Measurements from ENCODE around the gene LARGE1. TPM values are rescaled to one million over a fixed set of nuclear protein-coding genes. Genes with fewer than 3 reads are reported as not detected.

The LARGE1 gene
- polyA plus RNA-seq, 1 donor: 17.8 TPM

DNA sequence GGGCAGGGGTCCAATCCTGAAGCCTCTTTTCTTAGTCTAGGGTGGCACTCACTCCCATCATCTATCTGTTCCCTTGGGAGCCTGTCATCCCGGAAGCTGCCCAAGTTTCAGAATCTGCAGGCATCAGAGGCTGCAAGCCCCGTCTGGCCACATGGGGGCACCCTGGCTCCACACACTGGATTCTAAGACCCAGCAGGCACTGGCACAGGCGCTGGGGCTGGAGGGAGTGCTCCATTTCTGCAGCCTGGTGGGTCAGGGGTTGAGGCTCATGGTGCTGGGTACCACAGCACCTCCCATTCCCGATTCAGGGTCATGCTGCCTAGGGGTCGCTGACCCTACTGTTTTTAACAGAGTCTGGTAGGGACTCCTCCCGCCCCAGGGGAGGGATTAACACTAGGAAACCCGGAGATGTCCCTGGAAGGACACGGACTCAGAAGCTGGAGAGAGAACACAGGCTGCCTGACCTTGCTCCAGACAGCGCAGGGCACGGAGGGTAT, 618.2 kb downstream of the LARGE1 start:
- WGBS (ENCODE audit: insufficient coverage, low lambda C conversion rate): no CpG with 5 or more reads among the region's 10 CpGs
- peak; percentile 61 to 64 for DNase-seq
- no peaks in the 10 kb centered on the region for H3K27me3 ChIP-seq (ENCODE audit: control insufficient read depth, insufficient read depth, low read length)
- H3K4me1 ChIP-seq (ENCODE audit: control insufficient read depth, insufficient read depth, low read length): peaks cover 4% of the 10 kb centered on the region
- H3K36me3 ChIP-seq (ENCODE audit: control insufficient read depth, insufficient read depth, low read length): peaks cover 4% of the 10 kb centered on the region
- H3K27ac ChIP-seq (ENCODE audit: low read length): no peak overlapping the region
- no peaks in the 10 kb centered on the region for H3K9me3 ChIP-seq (ENCODE audit: control insufficient read depth, low read depth, low read length)
- H3K4me3 ChIP-seq (ENCODE audit: low read length): peak overlapping the region; percentile 16

DNA sequence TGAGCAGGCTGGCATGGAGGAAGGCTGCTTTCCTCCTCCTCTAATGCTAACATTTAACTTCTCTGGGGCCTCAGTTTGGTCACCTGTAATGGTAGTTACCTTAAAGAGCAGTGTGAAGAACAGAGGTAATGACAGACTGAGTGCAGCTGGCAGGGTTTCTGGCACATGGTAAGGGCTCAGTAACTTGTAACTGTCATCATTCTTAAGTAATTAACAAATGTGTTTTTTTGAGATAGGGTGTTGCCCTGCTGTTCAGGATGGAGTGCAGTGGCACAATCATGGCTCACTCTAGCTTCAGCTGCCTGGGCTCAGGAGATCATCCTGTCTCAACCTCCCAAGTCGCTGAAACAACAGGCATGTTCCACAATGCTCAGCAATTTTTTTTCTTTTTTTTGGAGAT, 620.1 kb downstream of the LARGE1 start:
- no peak overlapping the region for H3K27ac ChIP-seq (ENCODE audit: low read length)
- WGBS (ENCODE audit: insufficient coverage, low lambda C conversion rate): no CpG with 5 or more reads among the region's 1 CpG
- peaks cover 4% of the 10 kb centered on the region for H3K4me1 ChIP-seq (ENCODE audit: control insufficient read depth, insufficient read depth, low read length)
- H3K4me3 ChIP-seq (ENCODE audit: low read length): no peak overlapping the region
- no peaks in the 10 kb centered on the region for H3K27me3 ChIP-seq (ENCODE audit: control insufficient read depth, insufficient read depth, low read length)
- peaks cover 6% of the 10 kb centered on the region for H3K36me3 ChIP-seq (ENCODE audit: control insufficient read depth, insufficient read depth, low read length)
- DNase-seq: no peak
- H3K9me3 ChIP-seq (ENCODE audit: control insufficient read depth, low read depth, low read length): no peaks in the 10 kb centered on the region

DNA sequence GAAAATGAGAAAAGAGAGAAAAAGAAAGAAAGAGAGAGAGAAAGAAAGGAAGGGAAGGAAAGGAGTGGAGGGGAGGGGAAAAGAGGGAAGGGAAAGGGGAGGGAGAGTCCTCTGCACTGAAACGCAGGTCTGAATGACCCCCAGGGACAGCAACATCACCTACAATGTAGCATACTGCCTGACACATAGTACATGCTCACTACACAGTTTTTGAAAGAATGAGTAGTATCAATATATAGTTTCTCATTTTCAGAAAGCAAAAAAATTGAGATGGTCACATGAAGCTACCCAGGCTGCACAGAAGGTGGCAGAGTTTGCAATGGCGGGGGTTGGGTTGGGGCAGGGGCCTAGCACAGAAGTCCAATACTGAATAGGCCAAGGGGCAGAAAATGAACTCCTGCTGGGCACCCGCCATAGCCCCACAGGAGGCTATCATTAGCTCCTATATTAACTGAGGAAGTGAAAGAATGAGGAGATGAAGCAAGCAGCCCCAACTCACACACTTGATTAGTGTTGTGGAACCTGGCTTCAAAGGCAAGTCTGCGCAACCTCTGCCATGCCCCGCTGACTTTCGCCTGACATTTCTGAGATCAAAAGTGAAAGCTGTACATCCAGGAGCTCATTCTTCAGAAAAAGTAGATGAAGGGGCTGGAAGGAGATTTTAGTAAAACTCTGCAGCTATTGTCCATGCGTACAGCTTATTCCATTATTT, 620.9 kb downstream of the LARGE1 start:
- peaks cover 6% of the 10 kb centered on the region for H3K36me3 ChIP-seq (ENCODE audit: control insufficient read depth, insufficient read depth, low read length)
- no CpG with 5 or more reads among the region's 7 CpGs for WGBS (ENCODE audit: insufficient coverage, low lambda C conversion rate)
- no peaks in the 10 kb centered on the region for H3K9me3 ChIP-seq (ENCODE audit: control insufficient read depth, low read depth, low read length)
- H3K4me3 ChIP-seq (ENCODE audit: low read length): no peak overlapping the region
- no peak overlapping the region for H3K27ac ChIP-seq (ENCODE audit: low read length)
- H3K4me1 ChIP-seq (ENCODE audit: control insufficient read depth, insufficient read depth, low read length): peaks cover 4% of the 10 kb centered on the region
- no peak for DNase-seq
- no peaks in the 10 kb centered on the region for H3K27me3 ChIP-seq (ENCODE audit: control insufficient read depth, insufficient read depth, low read length)

DNA sequence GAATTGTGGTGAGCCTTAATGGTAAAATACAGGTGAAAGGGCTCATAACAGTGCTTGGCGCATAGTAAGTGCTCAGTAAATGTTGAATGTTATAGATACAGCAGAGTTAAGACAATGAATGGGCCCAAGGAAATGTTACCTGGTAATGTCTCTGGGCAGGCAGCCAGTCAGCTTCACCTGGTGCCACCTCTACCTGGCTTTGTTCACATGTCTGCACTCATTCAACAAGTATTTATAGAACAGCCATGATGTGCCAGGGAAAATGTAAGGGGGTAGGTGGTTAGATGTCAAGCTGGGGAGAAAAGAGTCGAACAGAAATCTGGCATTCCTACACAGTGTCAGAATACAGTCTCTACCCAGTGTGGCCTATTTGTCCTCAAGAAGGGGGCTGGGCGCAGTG, 623.3 kb downstream of the LARGE1 start:
- no peaks in the 10 kb centered on the region for H3K27me3 ChIP-seq (ENCODE audit: control insufficient read depth, insufficient read depth, low read length)
- no peak for DNase-seq
- no CpG with 5 or more reads among the region's 3 CpGs for WGBS (ENCODE audit: insufficient coverage, low lambda C conversion rate)

DNA sequence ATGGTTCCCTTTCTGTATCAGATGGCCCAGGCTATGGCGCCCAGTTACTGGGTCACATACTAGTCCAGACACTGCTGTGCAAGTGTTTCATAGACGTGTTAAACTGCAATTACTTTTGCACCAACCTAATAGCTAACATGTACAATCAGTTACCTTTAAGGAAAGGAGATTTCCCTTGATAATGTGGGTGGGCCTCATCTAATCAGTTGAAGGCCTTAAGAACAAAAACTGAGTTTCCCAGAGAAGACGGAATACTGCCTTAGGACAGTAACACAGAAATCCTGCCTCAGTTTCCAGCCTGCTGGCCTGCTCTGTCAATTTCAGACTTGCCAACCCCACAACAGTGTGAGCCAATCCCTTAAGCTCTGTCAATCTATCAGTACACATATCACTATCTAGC, 632.2 kb downstream of the LARGE1 start:
- DNase-seq: no peak
- no CpG with 5 or more reads among the region's 3 CpGs for WGBS (ENCODE audit: insufficient coverage, low lambda C conversion rate)
- Histone ChIP-seq H3K9me3 (ENCODE audit: control insufficient read depth, low read depth, low read length) (no peaks in the 10 kb centered on the region), H3K4me1 (ENCODE audit: control insufficient read depth, insufficient read depth, low read length) (no peaks in the 10 kb centered on the region), H3K4me3 (ENCODE audit: low read length) (no peak overlapping the region), H3K27ac (ENCODE audit: low read length) (no peak overlapping the region), H3K27me3 (ENCODE audit: control insufficient read depth, insufficient read depth, low read length) (no peaks in the 10 kb centered on the region), H3K36me3 (ENCODE audit: control insufficient read depth, insufficient read depth, low read length) (peaks cover 5% of the 10 kb centered on the region)

More for the DNA sequence above, 623.3 kb downstream of the LARGE1 start:
- Histone ChIP-seq H3K27ac (ENCODE audit: low read length) (no peak overlapping the region), H3K36me3 (ENCODE audit: control insufficient read depth, insufficient read depth, low read length) (peaks cover 2% of the 10 kb centered on the region), H3K4me3 (ENCODE audit: low read length) (no peak overlapping the region), H3K4me1 (ENCODE audit: control insufficient read depth, insufficient read depth, low read length) (no peaks in the 10 kb centered on the region), H3K9me3 (ENCODE audit: control insufficient read depth, low read depth, low read length) (no peaks in the 10 kb centered on the region)

DNA sequence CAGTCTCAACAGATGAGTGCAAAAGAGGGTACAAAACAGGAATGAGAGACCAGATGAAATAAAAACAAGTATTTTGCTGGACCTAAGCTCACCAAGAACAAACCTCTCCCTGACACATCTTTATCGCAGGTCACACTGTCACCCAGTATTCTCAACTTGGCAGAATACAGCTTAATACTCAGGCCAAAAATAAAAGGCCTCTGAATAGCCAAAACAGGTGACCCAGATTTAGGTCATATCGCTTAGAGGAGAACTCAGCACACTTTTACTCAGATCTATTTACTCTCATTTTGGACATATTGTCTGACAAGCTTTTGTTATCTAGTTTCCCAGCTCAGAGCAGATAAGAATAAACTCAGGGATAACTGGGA, 645.2 kb downstream of the LARGE1 start:
- Histone ChIP-seq H3K27ac (ENCODE audit: low read length) (no peak overlapping the region), H3K27me3 (ENCODE audit: control insufficient read depth, insufficient read depth, low read length) (no peaks in the 10 kb centered on the region), H3K4me1 (ENCODE audit: control insufficient read depth, insufficient read depth, low read length) (no peaks in the 10 kb centered on the region), H3K36me3 (ENCODE audit: control insufficient read depth, insufficient read depth, low read length) (peaks cover 21% of the 10 kb centered on the region), H3K4me3 (ENCODE audit: low read length) (no peak overlapping the region), H3K9me3 (ENCODE audit: control insufficient read depth, low read depth, low read length) (no peaks in the 10 kb centered on the region)
- DNase-seq: no peak
- 57% methylated on average over 1 of the region's 2 CpGs for WGBS (ENCODE audit: insufficient coverage, low lambda C conversion rate)

DNA sequence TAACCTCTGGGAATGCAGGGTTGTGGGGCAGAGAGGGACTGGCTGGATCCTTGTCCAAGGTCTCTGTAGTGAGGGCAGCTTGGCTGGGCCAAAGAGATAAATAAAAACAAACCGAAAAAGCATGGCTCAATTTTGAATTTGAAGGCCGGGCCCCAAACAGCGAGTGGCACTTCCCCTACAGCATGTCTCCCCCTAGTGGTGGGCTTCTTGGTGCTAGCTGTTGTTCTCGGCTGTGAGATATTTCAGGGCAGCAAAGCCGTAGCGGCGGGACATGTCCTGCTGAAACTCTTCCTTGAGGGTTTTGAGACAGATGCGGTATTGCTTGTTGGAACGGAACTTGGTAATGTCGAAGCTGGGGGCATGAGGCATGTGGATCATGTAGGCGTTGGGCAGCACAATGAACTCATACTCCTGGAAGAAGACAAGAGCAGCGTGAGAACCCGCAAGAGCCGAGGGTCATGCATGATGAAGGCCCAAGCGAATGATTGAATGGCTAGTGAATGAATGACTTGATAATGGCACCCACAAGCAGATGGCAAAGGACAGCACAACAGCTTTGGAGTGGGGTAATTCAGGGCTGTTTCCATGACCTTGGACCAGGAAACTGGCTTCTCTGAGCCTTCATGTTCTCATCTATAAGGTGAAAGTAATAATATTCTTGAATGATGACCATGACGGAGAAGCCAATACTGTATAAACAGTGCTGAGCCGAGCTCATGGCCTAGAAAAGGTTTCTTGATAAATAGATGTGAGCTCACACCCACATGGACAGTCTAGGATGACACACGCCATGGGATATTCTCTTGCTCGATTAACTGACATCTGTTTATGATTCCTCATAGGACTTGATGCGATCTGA, 645.8 kb downstream of the LARGE1 start:
- H3K36me3 ChIP-seq (ENCODE audit: control insufficient read depth, insufficient read depth, low read length): peaks cover 20% of the 10 kb centered on the region
- no peak overlapping the region for H3K4me3 ChIP-seq (ENCODE audit: low read length)
- H3K27ac ChIP-seq (ENCODE audit: low read length): no peak overlapping the region
- H3K27me3 ChIP-seq (ENCODE audit: control insufficient read depth, insufficient read depth, low read length): no peaks in the 10 kb centered on the region
- H3K9me3 ChIP-seq (ENCODE audit: control insufficient read depth, low read depth, low read length): no peaks in the 10 kb centered on the region
- DNase-seq: no peak
- 100% methylated on average over 1 of the region's 20 CpGs for WGBS (ENCODE audit: insufficient coverage, low lambda C conversion rate)
- no peaks in the 10 kb centered on the region for H3K4me1 ChIP-seq (ENCODE audit: control insufficient read depth, insufficient read depth, low read length)

DNA sequence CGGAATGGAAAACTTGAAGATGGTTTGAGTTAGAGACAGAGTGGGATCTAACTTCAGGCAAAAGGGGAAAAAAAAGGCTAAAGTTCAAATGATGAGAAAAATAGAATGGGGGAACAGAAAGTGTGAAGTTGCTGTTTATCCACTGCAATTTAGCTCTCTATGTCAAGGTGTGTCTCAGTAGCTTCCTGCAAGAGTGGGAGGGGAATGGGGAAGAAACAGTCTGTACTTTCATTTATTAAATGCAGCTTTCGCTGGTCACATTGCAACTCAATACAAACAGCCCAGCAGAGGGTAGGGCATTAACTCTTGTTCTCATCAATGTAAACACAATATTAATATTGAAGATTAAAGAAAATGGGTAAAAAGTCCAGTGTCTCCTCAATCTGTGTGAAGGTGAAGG, 647.4 kb downstream of the LARGE1 start:
- H3K4me1 ChIP-seq (ENCODE audit: control insufficient read depth, insufficient read depth, low read length): no peaks in the 10 kb centered on the region
- H3K9me3 ChIP-seq (ENCODE audit: control insufficient read depth, low read depth, low read length): no peaks in the 10 kb centered on the region
- H3K27ac ChIP-seq (ENCODE audit: low read length): no peak overlapping the region
- no peaks in the 10 kb centered on the region for H3K27me3 ChIP-seq (ENCODE audit: control insufficient read depth, insufficient read depth, low read length)
- no peak for DNase-seq
- 100% methylated on average over 1 of the region's 2 CpGs for WGBS (ENCODE audit: insufficient coverage, low lambda C conversion rate)
- no peak overlapping the region for H3K4me3 ChIP-seq (ENCODE audit: low read length)
- H3K36me3 ChIP-seq (ENCODE audit: control insufficient read depth, insufficient read depth, low read length): peaks cover 18% of the 10 kb centered on the region

DNA sequence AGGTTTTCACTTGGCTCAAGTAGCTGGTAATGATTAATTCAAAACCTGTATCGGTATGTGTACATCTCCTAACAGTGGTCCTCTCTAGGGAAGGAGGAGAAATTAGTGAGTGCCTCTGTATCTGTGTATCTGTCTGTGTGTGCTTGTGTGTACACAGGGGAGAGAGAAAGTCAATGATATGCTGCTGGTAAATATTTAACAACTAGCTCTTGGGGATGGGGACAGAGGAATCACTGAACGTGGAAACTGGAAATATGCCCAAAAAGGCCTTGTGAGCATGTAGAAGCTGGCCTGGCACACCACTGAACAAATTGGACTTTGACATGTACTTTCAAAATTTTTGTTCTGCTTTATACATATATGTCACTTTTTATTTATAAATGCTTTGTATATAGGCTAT, 648.1 kb downstream of the LARGE1 start:
- H3K4me3 ChIP-seq (ENCODE audit: low read length): no peak overlapping the region
- no peaks in the 10 kb centered on the region for H3K27me3 ChIP-seq (ENCODE audit: control insufficient read depth, insufficient read depth, low read length)
- no peaks in the 10 kb centered on the region for H3K4me1 ChIP-seq (ENCODE audit: control insufficient read depth, insufficient read depth, low read length)
- H3K36me3 ChIP-seq (ENCODE audit: control insufficient read depth, insufficient read depth, low read length): peaks cover 15% of the 10 kb centered on the region
- no peak overlapping the region for H3K27ac ChIP-seq (ENCODE audit: low read length)
- no peak for DNase-seq
- WGBS (ENCODE audit: insufficient coverage, low lambda C conversion rate): no CpG with 5 or more reads among the region's 2 CpGs
- H3K9me3 ChIP-seq (ENCODE audit: control insufficient read depth, low read depth, low read length): no peaks in the 10 kb centered on the region

DNA sequence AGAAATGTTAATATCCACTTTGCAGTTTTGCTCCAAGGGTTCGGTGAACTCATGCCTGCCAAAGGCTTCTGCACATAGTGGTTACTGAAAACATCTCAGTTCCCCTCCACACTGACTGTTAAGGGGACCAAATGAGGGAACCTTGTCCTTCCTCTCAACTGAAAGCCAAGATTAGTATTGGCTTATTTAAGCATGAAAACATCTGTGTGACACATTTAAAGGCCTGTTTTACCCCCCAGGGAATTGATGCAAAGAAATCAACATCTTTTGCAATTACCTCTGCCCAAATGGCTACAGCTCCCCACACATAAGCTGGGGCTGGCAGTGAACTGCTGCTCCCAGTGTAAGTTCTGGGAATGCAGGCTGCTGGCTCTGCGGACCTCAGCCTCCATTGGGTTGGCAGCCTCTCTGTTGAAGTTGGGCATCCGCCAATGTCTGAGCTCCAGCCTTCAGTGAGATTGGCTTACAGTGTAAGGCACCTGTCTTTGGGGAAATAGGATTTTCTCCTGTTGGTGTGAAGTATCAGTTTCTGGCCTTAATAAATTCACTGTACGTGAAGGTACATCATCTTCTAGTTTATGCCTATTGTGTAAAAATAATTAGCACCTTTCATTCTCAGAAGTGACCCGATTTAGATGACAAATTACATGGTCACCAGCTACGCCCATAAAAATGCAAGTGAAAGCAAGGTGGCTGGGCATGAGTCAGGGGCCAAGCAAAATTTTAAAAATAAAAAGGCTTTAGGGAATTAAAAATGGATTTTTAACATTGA, 648.7 kb downstream of the LARGE1 start:
- no peak for DNase-seq
- no peaks in the 10 kb centered on the region for H3K27me3 ChIP-seq (ENCODE audit: control insufficient read depth, insufficient read depth, low read length)
- H3K4me1 ChIP-seq (ENCODE audit: control insufficient read depth, insufficient read depth, low read length): no peaks in the 10 kb centered on the region
- H3K4me3 ChIP-seq (ENCODE audit: low read length): no peak overlapping the region
- H3K27ac ChIP-seq (ENCODE audit: low read length): no peak overlapping the region
- peaks cover 10% of the 10 kb centered on the region for H3K36me3 ChIP-seq (ENCODE audit: control insufficient read depth, insufficient read depth, low read length)
- 87% methylated on average over 2 of the region's 6 CpGs for WGBS (ENCODE audit: insufficient coverage, low lambda C conversion rate)
- H3K9me3 ChIP-seq (ENCODE audit: control insufficient read depth, low read depth, low read length): no peaks in the 10 kb centered on the region
